A375 (cell line): Measurements from ENCODE around the gene FAM136A. TPM values are rescaled to one million over a fixed set of nuclear protein-coding genes. Genes with fewer than 3 reads are reported as not detected.

Source experiments
- small RNA-seq: library from RNA; depleted of rRNA; stranded (forward); fragments of <200 nt; gene quantifications from one replicate; pipeline ENCODE3, GENCODE V24; 2014
- total RNA-seq: library from RNA; depleted of rRNA; stranded (reverse); fragments of >200 nt; shearing (Covaris generic); gene quantifications from 2 replicates; pipeline ENCODE4 v1.2.3, GENCODE V29; 2014; rRNA removed

The FAM136A gene
- total RNA-seq, result 52.7 and 53.6 TPM in 2 replicates

DNA sequence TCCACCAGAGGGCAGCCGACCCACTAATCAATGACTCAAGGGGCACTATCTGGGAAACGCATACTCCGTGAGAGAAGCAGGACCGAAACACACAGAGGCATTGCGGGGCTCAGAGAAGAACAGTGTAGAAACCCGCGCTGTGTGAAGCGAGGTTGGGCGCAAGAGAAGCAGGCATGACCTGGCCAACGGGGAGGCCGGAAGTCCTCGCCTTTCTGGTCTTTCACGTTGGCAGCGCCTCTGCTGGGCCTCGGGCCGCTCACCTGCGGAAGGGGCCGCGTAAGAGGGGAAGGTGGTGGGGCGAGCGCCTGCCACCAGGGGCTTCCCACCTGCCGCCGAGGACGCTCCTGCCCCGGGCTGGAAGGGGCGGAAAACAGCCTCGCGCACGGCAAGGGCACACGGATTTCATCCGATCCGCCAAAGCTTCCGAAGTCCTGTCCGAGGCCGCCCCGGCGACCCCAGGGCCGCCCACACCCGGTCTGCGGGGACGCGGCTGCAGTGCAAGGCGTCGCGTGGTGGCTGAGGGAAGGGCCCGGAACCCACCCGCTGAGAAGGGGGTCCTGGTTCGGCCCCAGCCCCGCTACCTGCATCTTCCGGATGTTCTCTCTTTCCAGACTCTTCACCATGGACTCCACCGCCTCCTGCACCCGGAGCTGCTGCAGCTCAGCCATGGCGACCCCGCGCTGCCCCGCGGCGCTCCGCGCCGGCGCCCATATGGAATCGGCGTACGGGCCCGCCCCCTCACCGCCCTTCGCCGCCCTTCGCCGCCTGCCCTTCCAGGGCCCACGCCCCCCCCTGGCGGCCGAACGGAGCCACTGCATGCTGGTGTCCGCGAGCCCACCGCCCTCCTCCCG, at the start of gene FAM136A:
TSS of gene FAM136A (minus strand) at position 724 of the 851 bp plus-strand sequence. CDS start at position 668, 56 bp downstream.

DNA sequence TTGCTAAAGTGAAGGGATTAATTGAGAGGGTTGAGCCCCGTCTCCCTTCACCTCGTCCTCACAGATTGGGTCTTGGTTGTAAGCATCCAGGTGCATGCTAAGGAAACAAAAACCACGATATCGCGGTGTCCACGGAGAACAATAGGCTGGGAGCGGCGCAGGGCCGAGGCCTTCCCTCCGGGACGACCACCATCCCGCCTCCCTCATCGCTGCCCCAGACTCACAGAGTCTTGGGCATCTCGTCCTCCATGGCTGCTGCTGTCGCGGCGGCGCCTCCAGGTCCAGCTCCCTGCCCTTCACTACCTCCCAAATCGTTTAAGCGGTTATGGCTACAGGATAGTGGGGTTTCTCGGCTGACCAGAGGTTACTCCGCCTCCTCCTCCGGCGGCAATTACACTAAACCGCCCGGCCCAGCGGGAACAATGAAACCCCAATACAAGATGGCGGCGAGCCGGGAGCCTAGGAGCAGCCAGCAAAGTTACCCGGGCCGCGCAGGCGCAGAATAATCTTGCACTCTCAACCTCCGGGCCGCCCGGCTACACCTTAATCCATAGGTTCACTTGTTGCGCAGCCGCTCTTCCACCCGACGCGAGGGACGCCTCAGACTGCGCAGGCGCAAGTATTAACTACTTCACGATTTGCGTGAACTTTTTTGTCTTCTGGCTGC, 53.6 kb downstream of the FAM136A start, which contains the start of gene TIA1:
TSS of gene TIA1 (minus strand) at position 448 of the 667 bp plus-strand sequence. CDS start at position 250, 198 bp downstream.

Small RNAs within 50 kb of the gene (small RNA-seq; reads per million reads assigned to genes)
- not detected for gene AC016700.2
- not detected for gene MIR1285-2

Other genes with a start within 250 kb of the FAM136A start
- gene PCBP1, start 214.6 kb downstream of the FAM136A start, total RNA-seq, result 30.7 and 40.1 TPM in 2 replicates
- gene C2orf42, start 111.0 kb downstream of the FAM136A start, total RNA-seq, result 12.2 and 27.1 TPM in 2 replicates
- 64.4 and 72.8 TPM in 2 replicates for gene TIA1, start 53.4 kb downstream of the FAM136A start, total RNA-seq
- 9.5 and 10.3 TPM in 2 replicates for gene PCYOX1, start 43.9 kb downstream of the FAM136A start, total RNA-seq
- 670 and 741 TPM in 2 replicates for gene SNRPG, start 8.3 kb downstream of the FAM136A start, total RNA-seq